Sigmoid colon (tissue), 4 donors: Measurements from ENCODE around the gene COL1A1.

Experiments used
- CTCF ChIP-seq, 4 experiments: fragments of 450-650 bp in 3 of 4; fragments of 200-600 bp in 1 of 4; IDR thresholded peaks; one replicate each; pipeline ENCODE4 v1.5.1; 2016 to 2019; ENCODE audit warnings: antibody characterized with exemption in 4 of 4, mild to moderate bottlenecking in 3 of 4, moderate library complexity in 2 of 4
- POLR2A ChIP-seq, 2 donors: fragments of 450-650 bp; IDR thresholded peaks; one replicate each; pipeline ENCODE4 v1.6.1; 2016; ENCODE audit warnings: antibody characterized with exemption in 2 of 2, mild to moderate bottlenecking in 2 of 2, moderate library complexity in 2 of 2
- POLR2AphosphoS5 ChIP-seq, 4 donors: sonication (generic); formaldehyde crosslinking; IDR thresholded peaks; one replicate each; pipeline ENCODE4 v1.6.1; 2017; ENCODE audit warnings: antibody characterized with exemption in 4 of 4

DNA sequence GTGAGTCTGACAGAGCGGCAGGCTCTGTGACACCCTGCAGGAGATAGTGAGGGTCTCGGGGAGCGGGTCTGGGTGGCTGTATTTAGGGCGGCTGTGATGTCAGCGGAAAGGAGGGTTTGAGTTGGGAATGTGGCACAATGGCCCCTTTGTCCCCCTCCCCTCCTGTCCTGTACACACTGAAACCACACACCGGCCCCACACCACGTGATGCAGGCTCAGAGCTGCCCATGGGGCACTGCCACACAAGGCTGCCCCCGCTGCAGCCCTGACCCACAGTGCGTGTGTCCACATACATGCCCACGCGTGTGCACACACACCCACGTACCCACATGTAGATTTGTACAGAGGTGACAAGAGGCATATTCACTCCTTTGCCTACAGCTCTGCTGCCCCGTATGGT is 20.3 kb downstream of the COL1A1 start:
- TF ChIP-seq CTCF (IDR thresholded peaks at IDR 0.05) (no peak), POLR2A (IDR thresholded peaks at IDR 0.05) (no peak), POLR2AphosphoS5 (IDR thresholded peaks at IDR 0.05) (peak in 1 of 4 donors; percentile 8)
